ENCODE measurements around the gene HSD17B3. TPM values are rescaled to one million over a fixed set of nuclear protein-coding genes. Genes with fewer than 3 reads are reported as not detected.

Gene HSD17B3
- total RNA-seq, 1 experiment from 2014 or later = not detected

Small RNAs within 50 kb of the gene (small RNA-seq; reads per million reads assigned to genes)
- not detected for gene RNU6-1160P

Other genes with a start within 250 kb of the HSD17B3 start
- gene SLC35D2, start 81.5 kb upstream of the HSD17B3 start, total RNA-seq (2014; rRNA removed; shearing (Covaris generic); ENCODE audit: low replicate concordance) = 0.51 and 1.9 TPM in 2 replicates
- 5.5 and 6.8 TPM in 2 replicates for gene ZNF367, start 116.2 kb upstream of the HSD17B3 start, total RNA-seq (2014; rRNA removed; shearing (Covaris generic); ENCODE audit: low replicate concordance)
- gene HABP4, start 148.0 kb upstream of the HSD17B3 start, total RNA-seq (2014; rRNA removed; shearing (Covaris generic); ENCODE audit: low replicate concordance) = 1.8 and 7.3 TPM in 2 replicates